GM12878 (cell line): ENCODE measurements around the gene FAM50A. TPM values are rescaled to one million over a fixed set of nuclear protein-coding genes. Genes with fewer than 3 reads are reported as not detected.

Experiments used
- CHD4 ChIP-seq: fragments of 200-600 bp; sonication (generic); IDR thresholded peaks from 2 replicates; pipeline ENCODE4 v1.6.1; 2016; ENCODE audit warnings: mild to moderate bottlenecking
- IKZF1 ChIP-seq: fragments of 450-650 bp; conservative IDR thresholded peaks from 2 replicates; pipeline ENCODE4 v1.6.1; 2017; ENCODE audit warnings: antibody characterized with exemption, mild to moderate bottlenecking
- RCOR1 ChIP-seq: conservative IDR thresholded peaks from 2 replicates; pipeline ENCODE4 v1.6.1; 2012; ENCODE audit warnings: low read depth, low read length, improper control_type of control experiment
- SMARCA5 ChIP-seq: fragments of 450-650 bp; IDR thresholded peaks from 2 replicates; pipeline ENCODE4 v1.6.1; 2017; ENCODE audit warnings: mild to moderate bottlenecking
- polyA plus RNA-seq, 11 experiments: library from polyadenylated mRNA; depleted of rRNA in 4 of 11; unstranded in 6 of 11; stranded (reverse) in 5 of 11; fragments of >200 nt; fragmentation: Nextera tagmentation in 4 of 11; fragmentation: Illumina TruSeq in 1 of 11; extraction: Ambion mirVana in 4 of 11; extraction: Trizol in 1 of 11; gene quantifications; 1 replicate in 1 of 11; 2 replicates in 10 of 11; pipeline versions ENCODE4 v1.2.1 to v1.2.3, GENCODE V29; 2011 to 2016; ENCODE audit warnings: inconsistent platforms in 2 of 11, missing spikeins in 2 of 11, low read depth in 1 of 11
- total RNA-seq, 4 experiments: library from RNA; depleted of rRNA in 3 of 4; stranded (reverse); fragments of >200 nt in 3 of 4; fragmentation: Illumina TruSeq in 1 of 4; extraction: Trizol in 1 of 4; gene quantifications; 2 replicates each; pipeline versions ENCODE4 v1.2.1 to v1.2.3, GENCODE V29; 2013 to 2021
- TF ChIP-seq, protein P1 (sequence below): fragments of 450-650 bp; IDR thresholded peaks from 2 replicates; pipeline ENCODE4 v1.6.1; 2017; ENCODE audit warnings: mild to moderate bottlenecking, moderate library complexity
- TF ChIP-seq, protein P2 (sequence below): fragments of 450-650 bp; IDR thresholded peaks from 2 replicates; pipeline ENCODE4 v1.6.1; 2017; ENCODE audit warnings: mild to moderate bottlenecking, moderate library complexity

Gene FAM50A
- total and polyA plus RNA-seq, 10 of the 15 experiments (the other 5 are each of a cell fraction or from before 2014, with no cell fraction given) = 4.2 to 46.7 (median 34.6) TPM

DNA sequence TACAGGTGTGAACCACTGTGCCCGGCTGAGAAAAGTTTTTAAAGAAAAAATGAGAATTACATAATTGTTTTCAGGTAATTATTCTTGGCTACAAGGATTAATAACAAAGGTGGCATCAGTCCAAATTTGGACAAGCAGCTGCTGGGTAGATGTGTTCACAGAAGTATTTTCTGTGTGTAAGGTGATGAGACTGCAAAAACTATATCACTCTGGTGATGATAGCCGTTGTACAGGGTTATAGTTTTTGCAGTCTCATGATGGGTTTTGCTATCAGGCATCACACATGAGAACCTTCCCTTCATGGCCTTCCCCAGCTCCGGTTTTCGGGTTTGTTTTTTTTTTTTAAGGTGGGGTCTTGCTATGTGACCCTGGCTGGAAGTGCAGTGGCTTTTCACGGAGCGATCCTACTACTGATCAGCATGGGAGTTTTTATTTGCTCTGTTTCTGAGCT, 51.6 kb downstream of the FAM50A start (continued):
- no peak for TF ChIP-seq CHD4
- no peak for TF ChIP-seq IKZF1
- no peak for TF ChIP-seq RCOR1
- no peak for TF ChIP-seq SMARCA5
- TF ChIP-seq, protein P1, sequence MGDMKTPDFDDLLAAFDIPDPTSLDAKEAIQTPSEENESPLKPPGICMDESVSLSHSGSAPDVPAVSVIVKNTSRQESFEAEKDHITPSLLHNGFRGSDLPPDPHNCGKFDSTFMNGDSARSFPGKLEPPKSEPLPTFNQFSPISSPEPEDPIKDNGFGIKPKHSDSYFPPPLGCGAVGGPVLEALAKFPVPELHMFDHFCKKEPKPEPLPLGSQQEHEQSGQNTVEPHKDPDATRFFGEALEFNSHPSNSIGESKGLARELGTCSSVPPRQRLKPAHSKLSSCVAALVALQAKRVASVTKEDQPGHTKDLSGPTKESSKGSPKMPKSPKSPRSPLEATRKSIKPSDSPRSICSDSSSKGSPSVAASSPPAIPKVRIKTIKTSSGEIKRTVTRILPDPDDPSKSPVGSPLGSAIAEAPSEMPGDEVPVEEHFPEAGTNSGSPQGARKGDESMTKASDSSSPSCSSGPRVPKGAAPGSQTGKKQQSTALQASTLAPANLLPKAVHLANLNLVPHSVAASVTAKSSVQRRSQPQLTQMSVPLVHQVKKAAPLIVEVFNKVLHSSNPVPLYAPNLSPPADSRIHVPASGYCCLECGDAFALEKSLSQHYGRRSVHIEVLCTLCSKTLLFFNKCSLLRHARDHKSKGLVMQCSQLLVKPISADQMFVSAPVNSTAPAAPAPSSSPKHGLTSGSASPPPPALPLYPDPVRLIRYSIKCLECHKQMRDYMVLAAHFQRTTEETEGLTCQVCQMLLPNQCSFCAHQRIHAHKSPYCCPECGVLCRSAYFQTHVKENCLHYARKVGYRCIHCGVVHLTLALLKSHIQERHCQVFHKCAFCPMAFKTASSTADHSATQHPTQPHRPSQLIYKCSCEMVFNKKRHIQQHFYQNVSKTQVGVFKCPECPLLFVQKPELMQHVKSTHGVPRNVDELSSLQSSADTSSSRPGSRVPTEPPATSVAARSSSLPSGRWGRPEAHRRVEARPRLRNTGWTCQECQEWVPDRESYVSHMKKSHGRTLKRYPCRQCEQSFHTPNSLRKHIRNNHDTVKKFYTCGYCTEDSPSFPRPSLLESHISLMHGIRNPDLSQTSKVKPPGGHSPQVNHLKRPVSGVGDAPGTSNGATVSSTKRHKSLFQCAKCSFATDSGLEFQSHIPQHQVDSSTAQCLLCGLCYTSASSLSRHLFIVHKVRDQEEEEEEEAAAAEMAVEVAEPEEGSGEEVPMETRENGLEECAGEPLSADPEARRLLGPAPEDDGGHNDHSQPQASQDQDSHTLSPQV = no peak
- TF ChIP-seq, protein P2, sequence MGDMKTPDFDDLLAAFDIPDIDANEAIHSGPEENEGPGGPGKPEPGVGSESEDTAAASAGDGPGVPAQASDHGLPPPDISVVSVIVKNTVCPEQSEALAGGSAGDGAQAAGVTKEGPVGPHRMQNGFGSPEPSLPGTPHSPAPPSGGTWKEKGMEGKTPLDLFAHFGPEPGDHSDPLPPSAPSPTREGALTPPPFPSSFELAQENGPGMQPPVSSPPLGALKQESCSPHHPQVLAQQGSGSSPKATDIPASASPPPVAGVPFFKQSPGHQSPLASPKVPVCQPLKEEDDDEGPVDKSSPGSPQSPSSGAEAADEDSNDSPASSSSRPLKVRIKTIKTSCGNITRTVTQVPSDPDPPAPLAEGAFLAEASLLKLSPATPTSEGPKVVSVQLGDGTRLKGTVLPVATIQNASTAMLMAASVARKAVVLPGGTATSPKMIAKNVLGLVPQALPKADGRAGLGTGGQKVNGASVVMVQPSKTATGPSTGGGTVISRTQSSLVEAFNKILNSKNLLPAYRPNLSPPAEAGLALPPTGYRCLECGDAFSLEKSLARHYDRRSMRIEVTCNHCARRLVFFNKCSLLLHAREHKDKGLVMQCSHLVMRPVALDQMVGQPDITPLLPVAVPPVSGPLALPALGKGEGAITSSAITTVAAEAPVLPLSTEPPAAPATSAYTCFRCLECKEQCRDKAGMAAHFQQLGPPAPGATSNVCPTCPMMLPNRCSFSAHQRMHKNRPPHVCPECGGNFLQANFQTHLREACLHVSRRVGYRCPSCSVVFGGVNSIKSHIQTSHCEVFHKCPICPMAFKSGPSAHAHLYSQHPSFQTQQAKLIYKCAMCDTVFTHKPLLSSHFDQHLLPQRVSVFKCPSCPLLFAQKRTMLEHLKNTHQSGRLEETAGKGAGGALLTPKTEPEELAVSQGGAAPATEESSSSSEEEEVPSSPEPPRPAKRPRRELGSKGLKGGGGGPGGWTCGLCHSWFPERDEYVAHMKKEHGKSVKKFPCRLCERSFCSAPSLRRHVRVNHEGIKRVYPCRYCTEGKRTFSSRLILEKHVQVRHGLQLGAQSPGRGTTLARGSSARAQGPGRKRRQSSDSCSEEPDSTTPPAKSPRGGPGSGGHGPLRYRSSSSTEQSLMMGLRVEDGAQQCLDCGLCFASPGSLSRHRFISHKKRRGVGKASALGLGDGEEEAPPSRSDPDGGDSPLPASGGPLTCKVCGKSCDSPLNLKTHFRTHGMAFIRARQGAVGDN = no peak
- TF ChIP-seq, all 136 proteins: peak for 0
